Measurements from ENCODE around the gene CCDC141. TPM values are rescaled to one million over a fixed set of nuclear protein-coding genes. Genes with fewer than 3 reads are reported as not detected.

The CCDC141 gene
- total RNA-seq, 1 experiment from 2014 or later, result 0.02 TPM

Other genes with a start within 250 kb of the CCDC141 start
- gene TTN, start 242.7 kb downstream of the CCDC141 start, total RNA-seq (2014; rRNA removed; shearing (Covaris generic)), result not detected in 2 replicates
- gene SESTD1, start 214.7 kb upstream of the CCDC141 start, total RNA-seq (2014; rRNA removed; shearing (Covaris generic)), result 9.9 and 10.7 TPM in 2 replicates